ENCODE measurements around the gene IGSF8.

IGSF8 gene

GRCh38 chr1:160087118-160087662 is 11.2 kb downstream of the IGSF8 start:
- Histone ChIP-seq H3K4me2 (ENCODE audit: low read length) (no peak overlapping the region), H3K9me2 (replicated peaks; ENCODE audit: control insufficient read depth, low read length) (no peaks in the 10 kb centered on the region), H3K27me3 (ENCODE audit: control insufficient read depth, low read length) (no peaks in the 10 kb centered on the region), H3K9me3 (ENCODE audit: control insufficient read depth, insufficient read depth, low read length) (no peaks in the 10 kb centered on the region), H3K36me3 (ENCODE audit: control insufficient read depth, low read length) (peaks cover 7% of the 10 kb centered on the region; the same call in 1 of the 2 replicates), H3K4me1 (ENCODE audit: control insufficient read depth, low read length) (no peaks in the 10 kb centered on the region), H4K20me1 (ENCODE audit: control insufficient read depth, insufficient read depth, low read depth, low read length) (no peaks in the 10 kb centered on the region), H3K79me2 (ENCODE audit: control insufficient read depth, low read length) (no peaks in the 10 kb centered on the region), H3K4me3 (ENCODE audit: low read length) (no peak overlapping the region), H3F3A (ENCODE audit: control insufficient read depth, insufficient read depth) (0 out of 2 replicates have a peak, but pooled peaks cover 2% of the 10 kb centered on the region), H3K27ac (ENCODE audit: low read depth, low read length) (no peak overlapping the region)
- no peak for TF ChIP-seq CTCF (IDR thresholded peaks at IDR 0.05; ENCODE audit: low read depth, low read length, poor library complexity, severe bottlenecking)
- TF ChIP-seq EZH2phosphoT487 (IDR thresholded peaks at IDR 0.05; ENCODE audit: borderline replicate concordance, low read length), result no peak

GRCh38 chr1:160086456-160086892 is 11.9 kb downstream of the IGSF8 start:
- Histone ChIP-seq H3K9me2 (replicated peaks; ENCODE audit: control insufficient read depth, low read length) (no peaks in the 10 kb centered on the region), H3K4me1 (ENCODE audit: control insufficient read depth, low read length) (no peaks in the 10 kb centered on the region), H4K20me1 (ENCODE audit: control insufficient read depth, insufficient read depth, low read depth, low read length) (no peaks in the 10 kb centered on the region), H3K36me3 (ENCODE audit: control insufficient read depth, low read length) (peaks cover 2% of the 10 kb centered on the region; the same call in 1 of the 2 replicates), H3F3A (ENCODE audit: control insufficient read depth, insufficient read depth) (0 out of 2 replicates have a peak, but pooled peaks cover 2% of the 10 kb centered on the region), H3K79me2 (ENCODE audit: control insufficient read depth, low read length) (no peaks in the 10 kb centered on the region), H3K27ac (ENCODE audit: low read depth, low read length) (no peak overlapping the region), H3K9me3 (ENCODE audit: control insufficient read depth, insufficient read depth, low read length) (no peaks in the 10 kb centered on the region), H3K4me3 (ENCODE audit: low read length) (no peak overlapping the region), H3K4me2 (ENCODE audit: low read length) (no peak overlapping the region), H3K27me3 (ENCODE audit: control insufficient read depth, low read length) (no peaks in the 10 kb centered on the region)
- TF ChIP-seq EZH2phosphoT487 (IDR thresholded peaks at IDR 0.05; ENCODE audit: borderline replicate concordance, low read length), result no peak
- TF ChIP-seq CTCF (IDR thresholded peaks at IDR 0.05; ENCODE audit: low read depth, low read length, poor library complexity, severe bottlenecking), result no peak

- H3K4me2 ChIP-seq (ENCODE audit: low read length), result no peak overlapping the region
- no peak overlapping the region for H3K27ac ChIP-seq (ENCODE audit: low read depth, low read length)
- H3K9me2 ChIP-seq (replicated peaks; ENCODE audit: control insufficient read depth, low read length), result no peaks in the 10 kb centered on the region
- no peaks in the 10 kb centered on the region for H3K79me2 ChIP-seq (ENCODE audit: control insufficient read depth, low read length)
- H3K36me3 ChIP-seq (ENCODE audit: control insufficient read depth, low read length), result peaks cover 2% of the 10 kb centered on the region; the same call in 1 of the 2 replicates
- H3K4me3 ChIP-seq (ENCODE audit: low read length), result no peak overlapping the region
- TF ChIP-seq CTCF (IDR thresholded peaks at IDR 0.05; ENCODE audit: low read depth, low read length, poor library complexity, severe bottlenecking) (peak; percentile 79), EZH2phosphoT487 (IDR thresholded peaks at IDR 0.05; ENCODE audit: borderline replicate concordance, low read length) (no peak)
- H4K20me1 ChIP-seq (ENCODE audit: control insufficient read depth, insufficient read depth, low read depth, low read length), result no peaks in the 10 kb centered on the region
- H3K9me3 ChIP-seq (ENCODE audit: control insufficient read depth, insufficient read depth, low read length), result no peaks in the 10 kb centered on the region
- H3F3A ChIP-seq (ENCODE audit: control insufficient read depth, insufficient read depth), result 0 out of 2 replicates have a peak, but pooled peaks cover 2% of the 10 kb centered on the region
- H3K4me1 ChIP-seq (ENCODE audit: control insufficient read depth, low read length), result no peaks in the 10 kb centered on the region
- H3K27me3 ChIP-seq (ENCODE audit: control insufficient read depth, low read length), result peaks cover 2% of the 10 kb centered on the region
Observed at GRCh38 chr1:160085686-160086455, 12.5 kb downstream of the IGSF8 start.
